WTC11 (cell line): ENCODE data around the gene HTR5A. TPM values are rescaled to one million over a fixed set of nuclear protein-coding genes. Genes with fewer than 3 reads are reported as not detected.

Experiments used
- ATAC-seq: fragments of 200-7000 bp; cut with Tn5 transposase; 2 replicates; pipeline ENCODE4 v1.10.0; 2021; ENCODE audit warnings: mild to moderate bottlenecking, moderate library complexity
- CTCF ChIA-PET: fragments of 300-600 bp; sonication (Branson Sonifier 250); formaldehyde crosslinking; loops from one replicate; lab custom pipeline; 2021; ENCODE audit warnings: antibody characterized with exemption; lab: Charles Lee
- POLR2A ChIA-PET: fragments of 350-600 bp; sonication (Branson Sonifier 250); formaldehyde crosslinking; loops from one replicate; lab custom pipeline; 2021; ENCODE audit warnings: antibody characterized with exemption; lab: Charles Lee
- DNase-seq: peaks from one replicate; pipeline ENCODE4 v3.0.0; 2021; ENCODE audit warnings: low spot score
- H3K27ac Mint-ChIP-seq: 2 replicates; pipeline ENCODE4 v1.8.0; 2021; ENCODE audit warnings: mixed read lengths
- H3K27me3 Mint-ChIP-seq: 2 replicates; pipeline ENCODE4 v1.8.0; 2021; ENCODE audit warnings: low read depth, mild to moderate bottlenecking, moderate library complexity, mixed read lengths
- H3K36me3 Mint-ChIP-seq: 2 replicates; pipeline ENCODE4 v1.8.0; 2021; ENCODE audit warnings: mixed read lengths
- H3K4me1 Mint-ChIP-seq: 2 replicates; pipeline ENCODE4 v1.8.0; 2022; ENCODE audit warnings: mixed read lengths
- H3K4me3 Mint-ChIP-seq: 2 replicates; pipeline ENCODE4 v1.8.0; 2021; ENCODE audit warnings: mild to moderate bottlenecking, moderate library complexity, mixed read lengths
- H3K9me3 Mint-ChIP-seq: 2 replicates; pipeline ENCODE4 v1.8.0; 2021; ENCODE audit warnings: mixed read lengths
- GRHL2 ChIP-seq: fragments of 250-450 bp; sonication (Bioruptor Pico); IDR thresholded peaks from 2 replicates; pipeline ENCODE4 v1.8.0; 2022; ENCODE audit warnings: mild to moderate bottlenecking, moderate library complexity; ENCODE audit not compliant: insufficient replicate concordance, severe bottlenecking
- GTF2I ChIP-seq: fragments of 250-450 bp; sonication (Bioruptor Pico); conservative IDR thresholded peaks from 2 replicates; pipeline ENCODE4 v1.4.0; 2021; ENCODE audit warnings: mild to moderate bottlenecking
- JAZF1 ChIP-seq: fragments of 250-450 bp; sonication (Bioruptor Pico); IDR thresholded peaks from 2 replicates; pipeline ENCODE4 v1.9.0; 2021; ENCODE audit warnings: moderate library complexity, mild to moderate bottlenecking, inconsistent platforms
- MXD4 ChIP-seq: fragments of 250-450 bp; sonication (Bioruptor Pico); IDR thresholded peaks from 2 replicates; pipeline ENCODE4 v1.8.0; 2021; ENCODE audit warnings: mild to moderate bottlenecking, moderate library complexity, borderline replicate concordance
- NFE2L1 ChIP-seq: sonication (generic); formaldehyde crosslinking; IDR thresholded peaks from 2 replicates; pipeline ENCODE4 v1.8.1; 2023; ENCODE audit warnings: missing genetic modification reagents
- NFYB ChIP-seq: sonication (generic); formaldehyde crosslinking; conservative IDR thresholded peaks from 2 replicates; pipeline ENCODE4 v1.8.0; 2022; ENCODE audit warnings: low read depth, missing genetic modification reagents
- NR1H2 ChIP-seq: sonication (generic); formaldehyde crosslinking; IDR thresholded peaks from 2 replicates; pipeline ENCODE4 v1.9.0; 2021; ENCODE audit warnings: mild to moderate bottlenecking, moderate library complexity, missing genetic modification reagents
- OVOL2 ChIP-seq: fragments of 250-450 bp; sonication (Bioruptor Pico); IDR thresholded peaks from 2 replicates; pipeline ENCODE4 v1.9.0; 2021; ENCODE audit warnings: mild to moderate bottlenecking, borderline replicate concordance
- SMAD3 ChIP-seq: sonication (generic); formaldehyde crosslinking; IDR thresholded peaks from 2 replicates; pipeline ENCODE4 v1.8.0; 2022; ENCODE audit warnings: missing genetic modification reagents, mild to moderate bottlenecking, borderline replicate concordance
- SP1 ChIP-seq: sonication (generic); formaldehyde crosslinking; conservative IDR thresholded peaks from 2 replicates; pipeline ENCODE4 v1.8.1; 2022; ENCODE audit warnings: missing genetic modification reagents
- TCF7 ChIP-seq: sonication (generic); formaldehyde crosslinking; IDR thresholded peaks from 2 replicates; pipeline ENCODE4 v1.8.0; 2022; ENCODE audit warnings: mild to moderate bottlenecking, low read depth, missing genetic modification reagents, moderate library complexity
- ZNF263 ChIP-seq: sonication (generic); formaldehyde crosslinking; IDR thresholded peaks from 2 replicates; pipeline ENCODE4 v1.8.1; 2022; ENCODE audit warnings: low read depth, mild to moderate bottlenecking, moderate library complexity, missing genetic modification reagents
- total RNA-seq: library from RNA; stranded (reverse); gene quantifications from 3 replicates; pipeline ENCODE4 v1.2.3, GENCODE V29; 2021
- TF ChIP-seq, protein P1 (sequence below): sonication (generic); formaldehyde crosslinking; IDR thresholded peaks from 2 replicates; pipeline ENCODE4 v1.8.1; 2023; ENCODE audit warnings: mild to moderate bottlenecking, missing genetic modification reagents
- TF ChIP-seq, protein P2 (sequence below): sonication (generic); formaldehyde crosslinking; IDR thresholded peaks from 2 replicates; pipeline ENCODE4 v1.8.1; 2022; ENCODE audit warnings: mild to moderate bottlenecking, missing genetic modification reagents, moderate library complexity, borderline replicate concordance
- TF ChIP-seq, protein P3 (sequence below): fragments of 250-450 bp; sonication (Bioruptor Pico); IDR thresholded peaks from 2 replicates; pipeline ENCODE4 v1.8.0; 2021; ENCODE audit warnings: mild to moderate bottlenecking
- TF ChIP-seq, protein P4 (sequence below): sonication (generic); formaldehyde crosslinking; IDR thresholded peaks from 2 replicates; pipeline ENCODE4 v1.8.1; 2023; ENCODE audit warnings: mild to moderate bottlenecking, missing genetic modification reagents, borderline replicate concordance
- TF ChIP-seq, protein P5 (sequence below): sonication (generic); formaldehyde crosslinking; IDR thresholded peaks from 2 replicates; pipeline ENCODE4 v1.8.1; 2023; ENCODE audit warnings: mild to moderate bottlenecking, missing genetic modification reagents
- TF ChIP-seq, protein P6 (sequence below): sonication (generic); formaldehyde crosslinking; IDR thresholded peaks from 2 replicates; pipeline ENCODE4 v1.8.1; 2023; ENCODE audit warnings: mild to moderate bottlenecking, moderate library complexity, missing genetic modification reagents

Gene HTR5A
- total RNA-seq, 1 experiment from 2014 or later = not detected

DNA sequence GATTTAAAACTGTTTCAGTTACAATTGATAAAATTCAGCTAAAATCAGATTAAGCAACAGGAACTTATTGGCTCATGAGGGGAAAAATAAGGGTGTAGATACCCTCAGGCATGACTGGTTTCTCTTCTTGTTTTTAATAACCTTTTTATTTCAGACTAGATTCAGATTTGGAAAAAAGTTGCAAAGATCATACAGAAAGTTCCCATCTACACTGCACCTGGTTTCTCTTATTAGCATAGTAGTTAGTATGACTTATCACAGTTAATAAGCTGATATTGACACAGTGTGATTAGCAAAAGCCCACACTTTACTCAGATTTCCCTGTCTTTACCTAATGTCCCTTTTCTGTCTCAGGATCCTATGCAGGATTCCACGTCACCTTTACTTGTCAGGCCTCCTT lies 53.3 kb downstream of the HTR5A start (continued):
- TF ChIP-seq, protein P1, sequence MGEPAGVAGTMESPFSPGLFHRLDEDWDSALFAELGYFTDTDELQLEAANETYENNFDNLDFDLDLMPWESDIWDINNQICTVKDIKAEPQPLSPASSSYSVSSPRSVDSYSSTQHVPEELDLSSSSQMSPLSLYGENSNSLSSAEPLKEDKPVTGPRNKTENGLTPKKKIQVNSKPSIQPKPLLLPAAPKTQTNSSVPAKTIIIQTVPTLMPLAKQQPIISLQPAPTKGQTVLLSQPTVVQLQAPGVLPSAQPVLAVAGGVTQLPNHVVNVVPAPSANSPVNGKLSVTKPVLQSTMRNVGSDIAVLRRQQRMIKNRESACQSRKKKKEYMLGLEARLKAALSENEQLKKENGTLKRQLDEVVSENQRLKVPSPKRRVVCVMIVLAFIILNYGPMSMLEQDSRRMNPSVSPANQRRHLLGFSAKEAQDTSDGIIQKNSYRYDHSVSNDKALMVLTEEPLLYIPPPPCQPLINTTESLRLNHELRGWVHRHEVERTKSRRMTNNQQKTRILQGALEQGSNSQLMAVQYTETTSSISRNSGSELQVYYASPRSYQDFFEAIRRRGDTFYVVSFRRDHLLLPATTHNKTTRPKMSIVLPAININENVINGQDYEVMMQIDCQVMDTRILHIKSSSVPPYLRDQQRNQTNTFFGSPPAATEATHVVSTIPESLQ = no peak
- TF ChIP-seq NFYB (CRISPR knock-in tag) (no peak), NR1H2 (no peak), ZNF263 (CRISPR knock-in tag) (no peak), NFE2L1 (no peak)
- TF ChIP-seq, all 79 proteins: peak for 0

DNA sequence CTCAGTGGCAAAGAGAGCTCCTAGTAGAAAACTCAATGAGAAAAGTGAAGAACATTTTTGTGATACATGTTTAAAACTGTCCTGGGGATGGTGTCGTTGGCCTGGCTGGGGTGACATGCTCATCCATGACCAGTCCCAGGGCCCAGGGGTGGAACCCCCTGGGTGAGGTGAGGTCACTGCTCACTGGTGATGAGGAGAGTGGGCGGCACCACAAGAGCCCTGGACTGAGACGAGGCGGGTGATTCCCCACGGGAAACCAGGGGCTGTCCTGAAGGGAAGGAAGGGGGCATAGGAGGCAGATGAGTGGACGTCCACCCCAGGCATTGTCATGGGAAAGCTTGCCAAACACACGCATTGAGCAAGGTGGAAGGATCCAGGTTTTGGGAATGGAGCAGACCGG lies 54.6 kb downstream of the HTR5A start:
- ATAC-seq = no peak
- H3K27ac Mint-ChIP-seq = no peak overlapping the region
- peaks cover 7% of the 10 kb centered on the region; the same call in 1 of the 2 replicates for H3K4me1 Mint-ChIP-seq
- no peak overlapping the region for H3K4me3 Mint-ChIP-seq
- no peak for TF ChIP-seq TCF7 (CRISPR knock-in tag)
- no peak for TF ChIP-seq GRHL2
- TF ChIP-seq JAZF1 (CRISPR knock-in tag) = no peak
- no peak for TF ChIP-seq SP1 (CRISPR knock-in tag)
- TF ChIP-seq, protein P2, sequence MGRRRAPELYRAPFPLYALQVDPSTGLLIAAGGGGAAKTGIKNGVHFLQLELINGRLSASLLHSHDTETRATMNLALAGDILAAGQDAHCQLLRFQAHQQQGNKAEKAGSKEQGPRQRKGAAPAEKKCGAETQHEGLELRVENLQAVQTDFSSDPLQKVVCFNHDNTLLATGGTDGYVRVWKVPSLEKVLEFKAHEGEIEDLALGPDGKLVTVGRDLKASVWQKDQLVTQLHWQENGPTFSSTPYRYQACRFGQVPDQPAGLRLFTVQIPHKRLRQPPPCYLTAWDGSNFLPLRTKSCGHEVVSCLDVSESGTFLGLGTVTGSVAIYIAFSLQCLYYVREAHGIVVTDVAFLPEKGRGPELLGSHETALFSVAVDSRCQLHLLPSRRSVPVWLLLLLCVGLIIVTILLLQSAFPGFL (CRISPR knock-in tag) = no peak
- TF ChIP-seq, protein P3, sequence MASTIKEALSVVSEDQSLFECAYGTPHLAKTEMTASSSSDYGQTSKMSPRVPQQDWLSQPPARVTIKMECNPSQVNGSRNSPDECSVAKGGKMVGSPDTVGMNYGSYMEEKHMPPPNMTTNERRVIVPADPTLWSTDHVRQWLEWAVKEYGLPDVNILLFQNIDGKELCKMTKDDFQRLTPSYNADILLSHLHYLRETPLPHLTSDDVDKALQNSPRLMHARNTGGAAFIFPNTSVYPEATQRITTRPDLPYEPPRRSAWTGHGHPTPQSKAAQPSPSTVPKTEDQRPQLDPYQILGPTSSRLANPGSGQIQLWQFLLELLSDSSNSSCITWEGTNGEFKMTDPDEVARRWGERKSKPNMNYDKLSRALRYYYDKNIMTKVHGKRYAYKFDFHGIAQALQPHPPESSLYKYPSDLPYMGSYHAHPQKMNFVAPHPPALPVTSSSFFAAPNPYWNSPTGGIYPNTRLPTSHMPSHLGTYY (CRISPR knock-in tag) = no peak
- TF ChIP-seq, protein P4, sequence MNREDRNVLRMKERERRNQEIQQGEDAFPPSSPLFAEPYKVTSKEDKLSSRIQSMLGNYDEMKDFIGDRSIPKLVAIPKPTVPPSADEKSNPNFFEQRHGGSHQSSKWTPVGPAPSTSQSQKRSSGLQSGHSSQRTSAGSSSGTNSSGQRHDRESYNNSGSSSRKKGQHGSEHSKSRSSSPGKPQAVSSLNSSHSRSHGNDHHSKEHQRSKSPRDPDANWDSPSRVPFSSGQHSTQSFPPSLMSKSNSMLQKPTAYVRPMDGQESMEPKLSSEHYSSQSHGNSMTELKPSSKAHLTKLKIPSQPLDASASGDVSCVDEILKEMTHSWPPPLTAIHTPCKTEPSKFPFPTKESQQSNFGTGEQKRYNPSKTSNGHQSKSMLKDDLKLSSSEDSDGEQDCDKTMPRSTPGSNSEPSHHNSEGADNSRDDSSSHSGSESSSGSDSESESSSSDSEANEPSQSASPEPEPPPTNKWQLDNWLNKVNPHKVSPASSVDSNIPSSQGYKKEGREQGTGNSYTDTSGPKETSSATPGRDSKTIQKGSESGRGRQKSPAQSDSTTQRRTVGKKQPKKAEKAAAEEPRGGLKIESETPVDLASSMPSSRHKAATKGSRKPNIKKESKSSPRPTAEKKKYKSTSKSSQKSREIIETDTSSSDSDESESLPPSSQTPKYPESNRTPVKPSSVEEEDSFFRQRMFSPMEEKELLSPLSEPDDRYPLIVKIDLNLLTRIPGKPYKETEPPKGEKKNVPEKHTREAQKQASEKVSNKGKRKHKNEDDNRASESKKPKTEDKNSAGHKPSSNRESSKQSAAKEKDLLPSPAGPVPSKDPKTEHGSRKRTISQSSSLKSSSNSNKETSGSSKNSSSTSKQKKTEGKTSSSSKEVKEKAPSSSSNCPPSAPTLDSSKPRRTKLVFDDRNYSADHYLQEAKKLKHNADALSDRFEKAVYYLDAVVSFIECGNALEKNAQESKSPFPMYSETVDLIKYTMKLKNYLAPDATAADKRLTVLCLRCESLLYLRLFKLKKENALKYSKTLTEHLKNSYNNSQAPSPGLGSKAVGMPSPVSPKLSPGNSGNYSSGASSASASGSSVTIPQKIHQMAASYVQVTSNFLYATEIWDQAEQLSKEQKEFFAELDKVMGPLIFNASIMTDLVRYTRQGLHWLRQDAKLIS (CRISPR knock-in tag) = no peak
- TF ChIP-seq, protein P5, sequence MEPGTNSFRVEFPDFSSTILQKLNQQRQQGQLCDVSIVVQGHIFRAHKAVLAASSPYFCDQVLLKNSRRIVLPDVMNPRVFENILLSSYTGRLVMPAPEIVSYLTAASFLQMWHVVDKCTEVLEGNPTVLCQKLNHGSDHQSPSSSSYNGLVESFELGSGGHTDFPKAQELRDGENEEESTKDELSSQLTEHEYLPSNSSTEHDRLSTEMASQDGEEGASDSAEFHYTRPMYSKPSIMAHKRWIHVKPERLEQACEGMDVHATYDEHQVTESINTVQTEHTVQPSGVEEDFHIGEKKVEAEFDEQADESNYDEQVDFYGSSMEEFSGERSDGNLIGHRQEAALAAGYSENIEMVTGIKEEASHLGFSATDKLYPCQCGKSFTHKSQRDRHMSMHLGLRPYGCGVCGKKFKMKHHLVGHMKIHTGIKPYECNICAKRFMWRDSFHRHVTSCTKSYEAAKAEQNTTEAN = no peak
- TF ChIP-seq, protein P1 = no peak
- no peak for TF ChIP-seq NFE2L1
- no peak for TF ChIP-seq OVOL2 (CRISPR knock-in tag)
- TF ChIP-seq SMAD3 = no peak
- no peak for TF ChIP-seq MXD4 (CRISPR knock-in tag)
- no peak for TF ChIP-seq GTF2I
- TF ChIP-seq, protein P6, sequence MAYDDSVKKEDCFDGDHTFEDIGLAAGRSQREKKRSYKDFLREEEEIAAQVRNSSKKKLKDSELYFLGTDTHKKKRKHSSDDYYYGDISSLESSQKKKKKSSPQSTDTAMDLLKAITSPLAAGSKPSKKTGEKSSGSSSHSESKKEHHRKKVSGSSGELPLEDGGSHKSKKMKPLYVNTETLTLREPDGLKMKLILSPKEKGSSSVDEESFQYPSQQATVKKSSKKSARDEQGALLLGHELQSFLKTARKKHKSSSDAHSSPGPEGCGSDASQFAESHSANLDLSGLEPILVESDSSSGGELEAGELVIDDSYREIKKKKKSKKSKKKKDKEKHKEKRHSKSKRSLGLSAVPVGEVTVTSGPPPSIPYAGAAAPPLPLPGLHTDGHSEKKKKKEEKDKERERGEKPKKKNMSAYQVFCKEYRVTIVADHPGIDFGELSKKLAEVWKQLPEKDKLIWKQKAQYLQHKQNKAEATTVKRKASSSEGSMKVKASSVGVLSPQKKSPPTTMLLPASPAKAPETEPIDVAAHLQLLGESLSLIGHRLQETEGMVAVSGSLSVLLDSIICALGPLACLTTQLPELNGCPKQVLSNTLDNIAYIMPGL (CRISPR knock-in tag) = no peak
- POLR2A ChIA-PET = no interaction called here
- no peak for DNase-seq
- H3K27me3 Mint-ChIP-seq = no peaks in the 10 kb centered on the region; the same call in 1 of the 2 replicates
- CTCF ChIA-PET = no interaction called here
- H3K36me3 Mint-ChIP-seq = peaks cover 10% of the 10 kb centered on the region
- H3K9me3 Mint-ChIP-seq = peaks cover 48% of the 10 kb centered on the region
